ENCODE data around the gene RFPL4A.

DNA sequence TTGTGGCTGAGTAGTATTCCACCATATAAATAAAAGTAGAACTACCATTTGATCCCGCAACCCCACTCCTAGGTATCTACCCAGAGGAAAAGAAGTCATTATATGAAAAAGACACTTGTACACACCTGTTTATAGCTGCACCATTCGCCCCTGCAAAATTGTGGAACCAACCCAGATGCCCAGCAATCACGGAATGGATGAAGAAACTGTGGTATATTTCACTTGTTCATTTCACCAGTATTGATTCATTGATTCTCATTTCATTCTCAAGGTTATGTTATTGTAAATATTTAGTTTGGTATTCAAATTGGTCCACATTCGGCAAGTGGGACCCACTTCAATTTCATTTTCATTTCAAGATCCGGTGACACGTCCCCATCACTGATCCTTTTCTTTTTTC is 8.2 kb upstream of the RFPL4A start:
- TF ChIP-seq, protein P1, sequence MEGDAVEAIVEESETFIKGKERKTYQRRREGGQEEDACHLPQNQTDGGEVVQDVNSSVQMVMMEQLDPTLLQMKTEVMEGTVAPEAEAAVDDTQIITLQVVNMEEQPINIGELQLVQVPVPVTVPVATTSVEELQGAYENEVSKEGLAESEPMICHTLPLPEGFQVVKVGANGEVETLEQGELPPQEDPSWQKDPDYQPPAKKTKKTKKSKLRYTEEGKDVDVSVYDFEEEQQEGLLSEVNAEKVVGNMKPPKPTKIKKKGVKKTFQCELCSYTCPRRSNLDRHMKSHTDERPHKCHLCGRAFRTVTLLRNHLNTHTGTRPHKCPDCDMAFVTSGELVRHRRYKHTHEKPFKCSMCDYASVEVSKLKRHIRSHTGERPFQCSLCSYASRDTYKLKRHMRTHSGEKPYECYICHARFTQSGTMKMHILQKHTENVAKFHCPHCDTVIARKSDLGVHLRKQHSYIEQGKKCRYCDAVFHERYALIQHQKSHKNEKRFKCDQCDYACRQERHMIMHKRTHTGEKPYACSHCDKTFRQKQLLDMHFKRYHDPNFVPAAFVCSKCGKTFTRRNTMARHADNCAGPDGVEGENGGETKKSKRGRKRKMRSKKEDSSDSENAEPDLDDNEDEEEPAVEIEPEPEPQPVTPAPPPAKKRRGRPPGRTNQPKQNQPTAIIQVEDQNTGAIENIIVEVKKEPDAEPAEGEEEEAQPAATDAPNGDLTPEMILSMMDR (IDR thresholded peaks at IDR 0.05): no peak
- no peak for TF ChIP-seq POLR2A (IDR thresholded peaks at IDR 0.05)
